HUES48 (cell line): Measurements from ENCODE around the gene EIF2B4.
A peak's percentile ranks its signal among the peaks of the same experiment; 100 is the strongest.

ENCODE experiments used
- H3K27ac ChIP-seq: one replicate; pipeline ENCODE4 v1.7.0; 2013; ENCODE audit warnings: low read depth, low read length, inconsistent platforms
- H3K27me3 ChIP-seq: 2 replicates; pipeline ENCODE4 v1.6.1; 2013; ENCODE audit warnings: mild to moderate bottlenecking, low read length; ENCODE audit not compliant: control insufficient read depth, insufficient read depth
- H3K36me3 ChIP-seq: 2 replicates; pipeline ENCODE4 v1.6.1; 2013; ENCODE audit warnings: low read length; ENCODE audit not compliant: control insufficient read depth, insufficient read depth
- H3K4me1 ChIP-seq: 2 replicates; pipeline ENCODE4 v1.6.1; 2013; ENCODE audit warnings: mild to moderate bottlenecking, low read length; ENCODE audit not compliant: control insufficient read depth, insufficient read depth
- H3K4me3 ChIP-seq: 2 replicates; pipeline ENCODE4 v1.5.1; 2013; ENCODE audit warnings: mild to moderate bottlenecking, low read depth, low read length
- H3K9ac ChIP-seq: 2 replicates; pipeline ENCODE4 v1.6.1; 2013; ENCODE audit warnings: mild to moderate bottlenecking, low read depth, low read length, moderate library complexity
- H3K9me3 ChIP-seq: 2 replicates; pipeline ENCODE4 v1.6.1; 2013; ENCODE audit warnings: low read length; ENCODE audit not compliant: control insufficient read depth, insufficient read depth

EIF2B4 gene

GRCh38 chr2:27370026-27370815, at the start of gene EIF2B4, which contains the start of gene SNX17:
Gene EIF2B4, minus strand, starts transcription at chr2:27370338. Its CDS starts 24 bp downstream, at chr2:27370314.
Gene SNX17, plus strand, starts transcription at chr2:27370616. Its CDS starts 128 bp downstream, at chr2:27370744.
- H3K4me3 ChIP-seq = peak within 1 kb of the TSS; percentile 73
- peaks cover 65% of the 10 kb centered on the region for H3K36me3 ChIP-seq

GRCh38 chr2:27416151-27416550, 46.0 kb upstream of the EIF2B4 start:
- H3K27me3 ChIP-seq = no peaks in the 10 kb centered on the region
- no peaks in the 10 kb centered on the region for H3K36me3 ChIP-seq
- H3K9ac ChIP-seq = no peak overlapping the region
- H3K9me3 ChIP-seq = no peaks in the 10 kb centered on the region
- no peaks in the 10 kb centered on the region for H3K4me1 ChIP-seq
- no peak overlapping the region for H3K4me3 ChIP-seq
- no peak overlapping the region for H3K27ac ChIP-seq

More at GRCh38 chr2:27370026-27370815, at the start of gene EIF2B4, which contains the start of gene SNX17:
- Histone ChIP-seq H3K4me1 (peaks cover 3% of the 10 kb centered on the region; the same call in 1 of the 2 replicates), H3K9me3 (no peaks in the 10 kb centered on the region), H3K9ac (peak within 1 kb of the TSS; percentile 75), H3K27ac (peak within 1 kb of the TSS; percentile 77), H3K27me3 (no peaks in the 10 kb centered on the region)

- H3K9ac ChIP-seq = no peak overlapping the region
- no peak overlapping the region for H3K27ac ChIP-seq
- H3K9me3 ChIP-seq = no peaks in the 10 kb centered on the region
- H3K4me3 ChIP-seq = no peak overlapping the region
- no peaks in the 10 kb centered on the region for H3K27me3 ChIP-seq
- H3K36me3 ChIP-seq = peaks cover under 1% of the 10 kb centered on the region
- peaks cover 6% of the 10 kb centered on the region; the same call in 1 of the 2 replicates for H3K4me1 ChIP-seq
Measured at GRCh38 chr2:27412419-27413152, 42.4 kb upstream of the EIF2B4 start.

GRCh38 chr2:27409321-27410073, 39.4 kb upstream of the EIF2B4 start, which contains the start of gene PPM1G:
Gene PPM1G, minus strand, starts transcription at chr2:27409591. Its CDS starts 169 bp downstream, at chr2:27409422.
- H3K27me3 ChIP-seq = no peaks in the 10 kb centered on the region
- H3K9ac ChIP-seq = peak within 1 kb of the TSS; percentile 92
- peak within 1 kb of the TSS; percentile 96 for H3K4me3 ChIP-seq
- peaks cover 6% of the 10 kb centered on the region; the same call in 1 of the 2 replicates for H3K4me1 ChIP-seq
- peaks cover 14% of the 10 kb centered on the region for H3K36me3 ChIP-seq
- peak within 1 kb of the TSS; percentile 91 for H3K27ac ChIP-seq
- no peaks in the 10 kb centered on the region for H3K9me3 ChIP-seq

- Histone ChIP-seq H3K4me1 (peaks cover 6% of the 10 kb centered on the region; the same call in 1 of the 2 replicates), H3K9ac (peak overlapping the region; percentile 92), H3K9me3 (no peaks in the 10 kb centered on the region), H3K4me3 (peak overlapping the region; percentile 96), H3K27ac (peak overlapping the region; percentile 91), H3K36me3 (peaks cover 14% of the 10 kb centered on the region), H3K27me3 (no peaks in the 10 kb centered on the region)
Measured at GRCh38 chr2:27408601-27409320, 38.6 kb upstream of the EIF2B4 start.

- Histone ChIP-seq H3K27ac (peak overlapping the region; percentile 91), H3K4me3 (peak overlapping the region; percentile 96), H3K4me1 (peaks cover 6% of the 10 kb centered on the region; the same call in 1 of the 2 replicates), H3K27me3 (no peaks in the 10 kb centered on the region), H3K9ac (peak overlapping the region; percentile 92), H3K36me3 (peaks cover 14% of the 10 kb centered on the region), H3K9me3 (no peaks in the 10 kb centered on the region)
Measured at GRCh38 chr2:27407798-27408491, 37.8 kb upstream of the EIF2B4 start.

GRCh38 chr2:27400348-27401135, 30.4 kb upstream of the EIF2B4 start:
- peaks cover 14% of the 10 kb centered on the region for H3K36me3 ChIP-seq

GRCh38 chr2:27398962-27399361, 28.8 kb upstream of the EIF2B4 start:
- no peaks in the 10 kb centered on the region for H3K9me3 ChIP-seq
- peaks cover 14% of the 10 kb centered on the region for H3K36me3 ChIP-seq
- H3K4me1 ChIP-seq = no peaks in the 10 kb centered on the region
- no peak overlapping the region for H3K27ac ChIP-seq
- H3K27me3 ChIP-seq = no peaks in the 10 kb centered on the region
- no peak overlapping the region for H3K4me3 ChIP-seq
- no peak overlapping the region for H3K9ac ChIP-seq

More at GRCh38 chr2:27400348-27401135, 30.4 kb upstream of the EIF2B4 start:
- Histone ChIP-seq H3K9me3 (no peaks in the 10 kb centered on the region), H3K27me3 (no peaks in the 10 kb centered on the region), H3K4me1 (no peaks in the 10 kb centered on the region), H3K27ac (no peak overlapping the region), H3K4me3 (no peak overlapping the region), H3K9ac (no peak overlapping the region)

GRCh38 chr2:27393225-27393624, 23.1 kb upstream of the EIF2B4 start:
- Histone ChIP-seq H3K4me1 (no peaks in the 10 kb centered on the region), H3K4me3 (no peak overlapping the region), H3K36me3 (peaks cover 8% of the 10 kb centered on the region), H3K27ac (no peak overlapping the region), H3K27me3 (no peaks in the 10 kb centered on the region), H3K9me3 (no peaks in the 10 kb centered on the region), H3K9ac (no peak overlapping the region)
